Astrocyte (in vitro differentiated cells and primary cell): Measurements from ENCODE around the gene WIPF2.

Experiments
- CTCF ChIP-seq: IDR thresholded peaks from 2 replicates; pipeline ENCODE4 v1.5.1; 2011; ENCODE audit warnings: low read depth, mild to moderate bottlenecking, inconsistent platforms, low read length, moderate library complexity; ENCODE audit not compliant: insufficient read depth
- EZH2 ChIP-seq: IDR thresholded peaks from 2 replicates; pipeline ENCODE4 v1.6.1; 2012; ENCODE audit warnings: mild to moderate bottlenecking, low read length, inconsistent platforms; ENCODE audit not compliant: insufficient read depth

- no peak for TF ChIP-seq CTCF
- TF ChIP-seq EZH2: no peak
Observed at GRCh38 chr17:40209404-40210093, 9.6 kb upstream of the WIPF2 start.
